ENCODE results near the gene SPON1. TPM values are rescaled to one million over a fixed set of nuclear protein-coding genes. Genes with fewer than 3 reads are reported as not detected.

The SPON1 gene
- total and polyA plus RNA-seq, 2 experiments from 2014 or later = 2.9 to 6.4 TPM

GRCh38 chr11:14101388-14101787 lies 138.9 kb downstream of the SPON1 start:
- H3K9me2 ChIP-seq (ENCODE audit: insufficient read depth) = no peaks in the 10 kb centered on the region
- no peak overlapping the region for H2AFZ ChIP-seq
- no peaks in the 10 kb centered on the region for H3K36me3 Mint-ChIP-seq (ENCODE audit: low read depth)
- H3K4me1 Mint-ChIP-seq = peaks cover 12% of the 10 kb centered on the region; the same call in 2 of the 3 replicates
- H3K27me3 Mint-ChIP-seq (ENCODE audit: insufficient read depth, low read depth, poor library complexity) = peaks cover 2% of the 10 kb centered on the region
- no peaks in the 10 kb centered on the region; the same call in 1 of the 2 replicates for H3K4me1 ChIP-seq (ENCODE audit: insufficient read depth)
- H3K4me2 ChIP-seq = no peak overlapping the region
- H3K9me3 Mint-ChIP-seq = no peaks in the 10 kb centered on the region
- TF ChIP-seq ZNF331 (CRISPR knock-in tag; IDR thresholded peaks at IDR 0.05; ENCODE audit: low read depth) (no peak), CREB1 (CRISPR knock-in tag; IDR thresholded peaks at IDR 0.05; ENCODE audit: low read depth) (no peak), STAT1 (IDR thresholded peaks at IDR 0.05; ENCODE audit: unreplicated experiment) (no peak), EZH2phosphoT487 (IDR thresholded peaks at IDR 0.05; ENCODE audit: unreplicated experiment) (no peak), ETS1 (IDR thresholded peaks at IDR 0.05) (no peak), ZNF462 (CRISPR knock-in tag; IDR thresholded peaks at IDR 0.05) (no peak), REST (IDR thresholded peaks at IDR 0.05; ENCODE audit: unreplicated experiment) (no peak), ZNF114 (CRISPR knock-in tag; IDR thresholded peaks at IDR 0.05) (no peak), CTCF (conservative IDR thresholded peaks at IDR 0.05; ENCODE audit: low read depth in 2 of 2) (no peak), JUNB (IDR thresholded peaks at IDR 0.05; ENCODE audit: unreplicated experiment) (no peak), NANOG (IDR thresholded peaks at IDR 0.05; ENCODE audit: borderline replicate concordance) (no peak), POLR2AphosphoS5 (IDR thresholded peaks at IDR 0.05; ENCODE audit: low read depth) (no peak), EZH2 (IDR thresholded peaks at IDR 0.05; ENCODE audit: low read depth, unreplicated experiment) (no peak)
- no peaks in the 10 kb centered on the region for H3K79me2 ChIP-seq (replicated peaks; ENCODE audit: insufficient read depth)
- H3K36me3 ChIP-seq (ENCODE audit: insufficient read depth) = no peaks in the 10 kb centered on the region
- H4K20me1 ChIP-seq (replicated peaks; ENCODE audit: insufficient read depth) = no peaks in the 10 kb centered on the region
- H3K4me3 ChIP-seq = no peak overlapping the region
- no peak for ATAC-seq
- H3F3A ChIP-seq (replicated peaks; ENCODE audit: low read depth) = no peaks in the 10 kb centered on the region
- no peak overlapping the region for H3K27ac Mint-ChIP-seq
- no peak for DNase-seq (ENCODE audit: low spot score)
- no peak overlapping the region for H3K4me3 Mint-ChIP-seq
- H3K27ac ChIP-seq (ENCODE audit: low read depth) = no peak overlapping the region
- no peaks in the 10 kb centered on the region for H3K27me3 ChIP-seq (ENCODE audit: insufficient read depth)
